GM19395 (cell line): Measurements from ENCODE around the gene ECM2.

Experiments used
- ATAC-seq: cut with Tn5 transposase; IDR thresholded peaks from one replicate; pipeline ENCODE4 v1.9.1; 2021; ENCODE audit warnings: mild to moderate bottlenecking, moderate library complexity; ENCODE audit not compliant: unreplicated experiment

ECM2 gene

GRCh38 chr9:92501671-92502393, 34.0 kb downstream of the ECM2 start:
- no peak for ATAC-seq

GRCh38 chr9:92500725-92501124, 35.1 kb downstream of the ECM2 start:
- no peak for ATAC-seq

- no peak for ATAC-seq
Measured at GRCh38 chr9:92499701-92500100, 36.1 kb downstream of the ECM2 start.

- no peak for ATAC-seq
Measured at GRCh38 chr9:92496396-92497176, 39.2 kb downstream of the ECM2 start.

- no peak for ATAC-seq
Measured at GRCh38 chr9:92494856-92495255, 40.9 kb downstream of the ECM2 start.

- no peak for ATAC-seq
Measured at GRCh38 chr9:92493749-92494387, 41.9 kb downstream of the ECM2 start.

GRCh38 chr9:92492781-92493401, 42.9 kb downstream of the ECM2 start:
- ATAC-seq = no peak

GRCh38 chr9:92488681-92489550, 46.9 kb downstream of the ECM2 start:
- no peak for ATAC-seq

- no peak for ATAC-seq
Measured at GRCh38 chr9:92486371-92486770, 49.4 kb downstream of the ECM2 start.

- ATAC-seq = no peak
Measured at GRCh38 chr9:92484563-92484962, 51.2 kb downstream of the ECM2 start.

GRCh38 chr9:92483627-92484545, 51.9 kb downstream of the ECM2 start:
- no peak for ATAC-seq

GRCh38 chr9:92482805-92483204, 53.0 kb downstream of the ECM2 start:
- ATAC-seq = no peak

GRCh38 chr9:92482329-92482728, 53.5 kb downstream of the ECM2 start, which contains the start of gene ASPN:
ASPN (minus strand) TSS chr9:92482506.
- no peak for ATAC-seq

- no peak for ATAC-seq
Measured at GRCh38 chr9:92480986-92481633, 54.7 kb downstream of the ECM2 start.

- ATAC-seq = no peak
Measured at GRCh38 chr9:92480291-92480771, 55.5 kb downstream of the ECM2 start.

- ATAC-seq = no peak
Measured at GRCh38 chr9:92479346-92479745, 56.4 kb downstream of the ECM2 start.

GRCh38 chr9:92478783-92479182, 57.0 kb downstream of the ECM2 start:
- no peak for ATAC-seq

- no peak for ATAC-seq
Measured at GRCh38 chr9:92476962-92477361, 58.8 kb downstream of the ECM2 start.

- no peak for ATAC-seq
Measured at GRCh38 chr9:92474587-92474986, 61.2 kb downstream of the ECM2 start.
